Progenitor cell of endocrine pancreas (in vitro differentiated cells): ENCODE data around the gene TTLL11. TPM values are rescaled to one million over a fixed set of nuclear protein-coding genes. Genes with fewer than 3 reads are reported as not detected.

Source experiments
- DNase-seq: peaks from one replicate; pipeline ENCODE4 v3.0.0; 2021; ENCODE audit warnings: low spot score; ENCODE audit not compliant: unreplicated experiment
- H3K27ac Mint-ChIP-seq: 2 replicates; pipeline ENCODE4 v1.8.0; 2021; ENCODE audit warnings: mild to moderate bottlenecking, moderate library complexity, mixed read lengths
- H3K27me3 Mint-ChIP-seq: 2 replicates; pipeline ENCODE4 v1.8.0; 2021; ENCODE audit warnings: mixed read lengths
- H3K36me3 Mint-ChIP-seq: 2 replicates; pipeline ENCODE4 v1.8.0; 2022; ENCODE audit warnings: mixed read lengths; ENCODE audit not compliant: insufficient read depth
- H3K4me1 Mint-ChIP-seq: 2 replicates; pipeline ENCODE4 v1.8.0; 2021; ENCODE audit warnings: low read depth, mixed read lengths
- H3K4me3 Mint-ChIP-seq: 2 replicates; pipeline ENCODE4 v1.8.0; 2021; ENCODE audit warnings: low read depth, mild to moderate bottlenecking, moderate library complexity, mixed read lengths
- H3K9me3 Mint-ChIP-seq: 2 replicates; pipeline ENCODE4 v1.8.0; 2021; ENCODE audit warnings: low read depth, mixed read lengths
- total RNA-seq: library from RNA; stranded (reverse); gene quantifications from 2 replicates; pipeline ENCODE4 v1.2.1, GENCODE V29; 2021
- TF ChIP-seq, protein P1 (sequence below): fragments of 200-600 bp; sonication (generic); IDR thresholded peaks from one replicate; pipeline ENCODE4 v1.5.0; 2021; ENCODE audit warnings: antibody characterized with exemption, mild to moderate bottlenecking; ENCODE audit not compliant: unreplicated experiment

The TTLL11 gene
- total RNA-seq, 1 donor from 2014 or later: 5.3 TPM

DNA sequence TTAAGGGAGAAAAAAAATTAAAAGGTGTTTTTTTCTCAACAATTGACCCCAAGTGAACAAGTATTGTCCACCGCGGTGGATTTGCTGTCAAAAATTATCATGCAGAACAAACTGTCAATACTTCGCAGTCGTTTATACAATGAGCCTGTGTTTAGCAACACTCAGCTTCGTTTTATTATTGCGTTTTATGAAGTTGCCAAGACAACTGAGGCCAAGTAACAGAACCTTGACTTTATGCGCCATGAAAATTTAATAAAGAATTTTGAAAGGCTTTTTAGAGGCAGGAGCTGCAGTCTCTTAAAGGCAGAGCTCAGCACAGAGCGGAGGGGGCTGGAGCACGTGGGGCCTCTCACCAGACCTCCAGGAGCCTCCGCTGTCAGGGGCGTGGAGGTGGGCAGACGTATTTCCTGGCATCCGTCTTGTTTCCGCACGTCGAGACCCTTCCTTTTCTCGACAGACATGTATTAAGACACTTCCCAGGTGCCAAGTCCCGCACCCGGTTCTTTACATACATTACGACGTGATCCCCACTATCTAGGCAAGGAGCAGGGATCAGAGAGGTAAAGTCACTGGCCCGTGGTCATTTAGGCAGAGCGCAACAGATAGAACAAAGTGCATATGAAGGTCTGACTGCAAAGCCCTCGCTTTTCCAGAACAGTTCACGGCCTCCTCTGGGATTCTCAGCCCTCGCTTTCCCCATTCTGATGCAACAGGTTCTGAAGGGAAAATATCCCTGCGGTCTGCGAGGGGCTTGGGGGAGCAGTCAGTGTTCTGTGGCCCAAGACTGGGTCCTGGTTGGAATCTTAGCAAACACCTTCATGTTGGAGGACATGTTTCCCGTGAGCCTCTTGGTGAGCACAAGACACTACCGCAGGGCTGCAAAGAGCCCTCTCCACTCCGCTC lies 277.3 kb downstream of the TTLL11 start:
- Mint-ChIP-seq H3K9me3 (no peaks in the 10 kb centered on the region), H3K36me3 (no peaks in the 10 kb centered on the region), H3K4me1 (peaks cover 19% of the 10 kb centered on the region), H3K4me3 (no peak overlapping the region), H3K27ac (no peak overlapping the region), H3K27me3 (peaks cover 29% of the 10 kb centered on the region)
- DNase-seq: no peak
- TF ChIP-seq, protein P1, sequence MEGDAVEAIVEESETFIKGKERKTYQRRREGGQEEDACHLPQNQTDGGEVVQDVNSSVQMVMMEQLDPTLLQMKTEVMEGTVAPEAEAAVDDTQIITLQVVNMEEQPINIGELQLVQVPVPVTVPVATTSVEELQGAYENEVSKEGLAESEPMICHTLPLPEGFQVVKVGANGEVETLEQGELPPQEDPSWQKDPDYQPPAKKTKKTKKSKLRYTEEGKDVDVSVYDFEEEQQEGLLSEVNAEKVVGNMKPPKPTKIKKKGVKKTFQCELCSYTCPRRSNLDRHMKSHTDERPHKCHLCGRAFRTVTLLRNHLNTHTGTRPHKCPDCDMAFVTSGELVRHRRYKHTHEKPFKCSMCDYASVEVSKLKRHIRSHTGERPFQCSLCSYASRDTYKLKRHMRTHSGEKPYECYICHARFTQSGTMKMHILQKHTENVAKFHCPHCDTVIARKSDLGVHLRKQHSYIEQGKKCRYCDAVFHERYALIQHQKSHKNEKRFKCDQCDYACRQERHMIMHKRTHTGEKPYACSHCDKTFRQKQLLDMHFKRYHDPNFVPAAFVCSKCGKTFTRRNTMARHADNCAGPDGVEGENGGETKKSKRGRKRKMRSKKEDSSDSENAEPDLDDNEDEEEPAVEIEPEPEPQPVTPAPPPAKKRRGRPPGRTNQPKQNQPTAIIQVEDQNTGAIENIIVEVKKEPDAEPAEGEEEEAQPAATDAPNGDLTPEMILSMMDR: no peak

- Mint-ChIP-seq H3K4me3 (no peak overlapping the region), H3K27me3 (peaks cover 28% of the 10 kb centered on the region), H3K4me1 (peaks cover 19% of the 10 kb centered on the region), H3K9me3 (no peaks in the 10 kb centered on the region), H3K36me3 (no peaks in the 10 kb centered on the region), H3K27ac (no peak overlapping the region)
- no peak for DNase-seq
- TF ChIP-seq, protein P1: no peak
These were observed 278.0 kb downstream of the TTLL11 start for GRCh38 chr9:121815084-121815483.

- H3K27me3 Mint-ChIP-seq: peaks cover 28% of the 10 kb centered on the region
- no peak overlapping the region for H3K4me3 Mint-ChIP-seq
- peaks cover 19% of the 10 kb centered on the region for H3K4me1 Mint-ChIP-seq
- H3K27ac Mint-ChIP-seq: no peak overlapping the region
- DNase-seq: no peak
- H3K36me3 Mint-ChIP-seq: no peaks in the 10 kb centered on the region
- TF ChIP-seq, protein P1: no peak
- H3K9me3 Mint-ChIP-seq: no peaks in the 10 kb centered on the region
These were observed 278.5 kb downstream of the TTLL11 start for GRCh38 chr9:121814594-121814993.

GRCh38 chr9:121813519-121814210 lies 279.4 kb downstream of the TTLL11 start:
- Mint-ChIP-seq H3K4me3 (no peak overlapping the region), H3K4me1 (peaks cover 17% of the 10 kb centered on the region), H3K27me3 (peaks cover 25% of the 10 kb centered on the region), H3K9me3 (no peaks in the 10 kb centered on the region), H3K27ac (no peak overlapping the region), H3K36me3 (no peaks in the 10 kb centered on the region)
- TF ChIP-seq, protein P1: no peak
- no peak for DNase-seq

DNA sequence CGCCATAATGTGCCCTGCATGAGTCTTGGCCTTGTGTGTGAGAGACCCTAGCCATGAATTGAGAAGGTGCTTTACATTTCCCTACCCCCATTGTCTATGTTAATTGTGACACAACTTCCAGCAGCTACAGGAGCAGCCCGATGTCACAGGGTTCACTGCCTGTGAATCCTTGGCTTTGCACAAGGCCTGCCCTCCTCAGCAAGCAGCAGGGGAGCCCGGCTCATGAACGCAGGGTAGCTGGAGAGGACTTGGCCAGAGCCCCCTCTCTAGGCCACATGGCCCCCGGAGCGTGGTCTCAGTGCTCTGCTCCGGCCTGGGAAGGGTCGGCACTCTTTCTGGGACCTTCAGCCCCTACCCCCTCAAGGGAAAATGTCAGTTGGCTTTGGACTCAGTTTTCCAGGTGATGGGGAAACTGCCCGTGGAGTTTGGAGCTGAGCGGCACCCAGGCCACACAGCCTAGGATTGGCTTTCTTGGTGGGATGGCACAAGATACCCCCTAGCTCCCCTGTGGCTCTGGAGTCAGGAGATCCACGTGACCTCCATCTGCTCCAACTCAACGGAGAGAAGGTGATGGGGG lies 280.9 kb downstream of the TTLL11 start:
- TF ChIP-seq, protein P1: no peak
- peaks cover 17% of the 10 kb centered on the region for H3K4me1 Mint-ChIP-seq
- no peak for DNase-seq
- H3K9me3 Mint-ChIP-seq: no peaks in the 10 kb centered on the region
- no peak overlapping the region for H3K4me3 Mint-ChIP-seq
- no peaks in the 10 kb centered on the region for H3K36me3 Mint-ChIP-seq
- H3K27me3 Mint-ChIP-seq: peaks cover 11% of the 10 kb centered on the region
- no peak overlapping the region for H3K27ac Mint-ChIP-seq
